ENCODE measurements around the gene NQO1.
A peak's percentile ranks its signal among the peaks of the same experiment; 100 is the strongest.
"Not testable (repeated sequence)": the region's sequence is repeated elsewhere in the genome, so short reads cannot be mapped to it uniquely, and the experiment has no call there.

Gene NQO1

GRCh38 chr16:69741951-69742904 lies 15.9 kb upstream of the NQO1 start:
- no peak for DNase-seq

GRCh38 chr16:69741519-69741918 lies 15.2 kb upstream of the NQO1 start:
- peak; percentile 7 to 30 for DNase-seq

- DNase-seq = no peak
Measured at GRCh38 chr16:69732101-69732500, 5.7 kb upstream of the NQO1 start.

- not testable (repeated sequence) for DNase-seq
Measured at GRCh38 chr16:69731280-69731679, 4.9 kb upstream of the NQO1 start.

GRCh38 chr16:69729030-69729429 lies 2.7 kb upstream of the NQO1 start:
- DNase-seq = not testable (repeated sequence)

GRCh38 chr16:69727916-69728270 lies 1.5 kb upstream of the NQO1 start:
- no peak for DNase-seq

- no peak for DNase-seq
Measured at GRCh38 chr16:69725480-69726312, 664 bp downstream of the NQO1 start.

GRCh38 chr16:69724981-69725479 lies 1.3 kb downstream of the NQO1 start:
- DNase-seq = peak in 1 of 2 donors; percentile 3

- no peak for DNase-seq
Measured at GRCh38 chr16:69724414-69724873, 1.9 kb downstream of the NQO1 start.

GRCh38 chr16:69721441-69721957 lies 4.9 kb downstream of the NQO1 start:
- DNase-seq = no peak

- no peak for DNase-seq
Measured at GRCh38 chr16:69720822-69721430, 5.4 kb downstream of the NQO1 start.

GRCh38 chr16:69718111-69718764 lies 8.1 kb downstream of the NQO1 start:
- no peak for DNase-seq

GRCh38 chr16:69717066-69717465 lies 9.3 kb downstream of the NQO1 start:
- no peak for DNase-seq

GRCh38 chr16:69712914-69713581 lies 13.3 kb downstream of the NQO1 start:
- DNase-seq = no peak

- DNase-seq = no peak
Measured at GRCh38 chr16:69712277-69712676, 14.1 kb downstream of the NQO1 start.

- no peak for DNase-seq
Measured at GRCh38 chr16:69711115-69711740, 15.1 kb downstream of the NQO1 start.

GRCh38 chr16:69709456-69710084 lies 16.8 kb downstream of the NQO1 start:
- peak; percentile 17 to 77 for DNase-seq

- DNase-seq = no peak
Measured at GRCh38 chr16:69707920-69708683, 18.3 kb downstream of the NQO1 start.

- DNase-seq = no peak
Measured at GRCh38 chr16:69706975-69707340, 19.4 kb downstream of the NQO1 start.

Measured in inflammatory macrophage (primary cell).